Heart left ventricle (tissue), 16 donors: ENCODE data around the gene CUX1. TPM values are rescaled to one million over a fixed set of nuclear protein-coding genes. Genes with fewer than 3 reads are reported as not detected.

Experiments used
- ATAC-seq, 4 donors: fragments of 200-7000 bp; cut with Tn5 transposase; one replicate each; pipeline ENCODE4 v1.9.1; 2020 to 2022; ENCODE audit warnings: moderate library complexity in 4 of 4, mild to moderate bottlenecking in 3 of 4, moderate number of reproducible peaks in 1 of 4
- DNase-seq, 5 donors: peaks; one replicate each; pipeline ENCODE4 v3.0.0-alpha.2; 2020
- H3K27ac ChIP-seq, 12 donors: fragments of 200-600 bp; sonication (generic) in 4 of 12; one replicate each; pipeline versions ENCODE4 v1.5.0 to v1.8.0; 2016 to 2022; ENCODE audit warnings: mild to moderate bottlenecking in 2 of 12
- H3K27me3 ChIP-seq, 9 donors: fragments of 200-600 bp; sonication (generic) in 2 of 9; one replicate each; pipeline versions ENCODE4 v1.5.1 to v1.8.0; 2016 to 2022; ENCODE audit warnings: mild to moderate bottlenecking in 3 of 9
- H3K36me3 ChIP-seq, 9 donors: fragments of 200-600 bp; sonication (generic) in 2 of 9; one replicate each; pipeline versions ENCODE4 v1.5.0 to v1.8.0; 2018 to 2022; ENCODE audit warnings: mild to moderate bottlenecking in 2 of 9
- H3K4me1 ChIP-seq, 12 donors: fragments of 200-600 bp; sonication (generic) in 4 of 12; one replicate each; pipeline versions ENCODE4 v1.5.0 to v1.8.0; 2016 to 2022; ENCODE audit warnings: mild to moderate bottlenecking in 3 of 12
- H3K4me3 ChIP-seq, 12 donors: fragments of 200-600 bp; sonication (generic) in 4 of 12; one replicate each; pipeline versions ENCODE4 v1.5.0 to v1.8.0; 2017 to 2022; ENCODE audit warnings: mild to moderate bottlenecking in 9 of 12, moderate library complexity in 4 of 12
- H3K9me3 ChIP-seq, 12 donors: fragments of 200-600 bp; sonication (generic) in 4 of 12; one replicate each; pipeline versions ENCODE4 v1.5.0 to v1.8.0; 2016 to 2022; ENCODE audit warnings: mild to moderate bottlenecking in 1 of 12
- CTCF ChIP-seq, 12 donors: fragments of 200-600 bp; sonication (generic) in 4 of 12; IDR thresholded peaks; one replicate each; pipeline versions ENCODE4 v1.5.0 to v1.8.0; 2018 to 2022; ENCODE audit warnings: antibody characterized with exemption in 12 of 12, mild to moderate bottlenecking in 5 of 12
- POLR2A ChIP-seq, 2 donors: fragments of 450-650 bp; IDR thresholded peaks; one replicate each; pipeline ENCODE4 v1.6.1; 2017; ENCODE audit warnings: antibody characterized with exemption in 2 of 2, mild to moderate bottlenecking in 2 of 2, moderate library complexity in 2 of 2
- WGBS, 4 donors: extraction: QIAGEN DNeasy Blood & Tissue Kit in 2 of 4; methylation state at CpG; one replicate each; pipeline versions ENCODE4 v1.1.5 to v1.1.7; 2013 to 2018; 5-methylcytosine and 5-hydroxymethylcytosine counted together
- intact Hi-C, 10 donors: fragments of 100-400 bp; cut with DNase I; formaldehyde crosslinking; loops; one replicate each; pipeline versions ENCODE4 v1.11.1 to v1.14.2; 2022
- polyA plus RNA-seq, 2 donors: library from polyadenylated mRNA; stranded (reverse); fragments of 200-250 nt; gene quantifications; one replicate each; pipeline ENCODE4 v1.2.3, GENCODE V29; 2013
- total RNA-seq, 9 donors: library from RNA; depleted of rRNA in 2 of 9; stranded (reverse); fragments of >200 nt in 2 of 9; fragmentation: NEBNext Ultra II Directional in 3 of 9; extraction: Animal tissue kit (Norgen Biotek cat#: 25700) in 3 of 9; gene quantifications; one replicate each; pipeline versions ENCODE4 v1.1.0 to v1.2.4, GENCODE V29; 2016 to 2023
- donor health status: ischemic (EF 13 %, LVEDD 7.1; RV severe dilation, severe dysfunction).
- donor health status: healthy with polysubstance abuse.
- donor health status: DM: no; HTN: yes; CAD: no.
- donor health status: DM: no; HTN: no; CAD: no.
- donor health status: ischemic (EF 25% LVEDD 6.9; RV normal size, moderate dysfunction).
- donor health status: ischemic (EF 25% LVEDD 5.7; RV mildly dilated, moderate dysfunction).
- donor health status: healthy.
- donor health status: DM: yes; HTN: yes; CAD: no.
- donor health status: ischemic (EF 35%, LVEDD 5.7; RV mildly dilated, moderate dysfunction).
- donor health status: nonischemic (EF 11% LVEDD 7.7; RV severe dilation, severe dysfunction).
- donor health status: DM: yes; HTN: yes; CAD: no.
- donor health status: PGD.
- donor health status: ischemic (EF 29% LVEDD 5.4; RV normal size, mild dysfunction).
- donor health status: nonischemic (EF 23%, LVEDD 6.1; RV moderate dilation, normal function).

CUX1 gene
- total and polyA plus RNA-seq, 11 donors, result 51.9 to 173 (median 122) TPM

GRCh38 chr7:101898106-101898505, 80.7 kb downstream of the CUX1 start:
- no peak for DNase-seq
- intact Hi-C loops, result no loop called here
- WGBS, 4 donors, result 52 to 55% (median 53%) methylated on average over 10 of the region's 10 CpGs

GRCh38 chr7:101899616-101900015, 82.2 kb downstream of the CUX1 start:
- DNase-seq, result no peak
- peak overlapping the region in 9 of 12 donors; percentile 7 to 79 (median 59) for H3K27ac ChIP-seq
- no peak for ATAC-seq
- H3K4me3 ChIP-seq, result peak overlapping the region in 8 of 12 donors; percentile 2 to 38 (median 30)
- no peak for TF ChIP-seq CTCF (IDR thresholded peaks at IDR 0.05)
- no peak for TF ChIP-seq POLR2A (IDR thresholded peaks at IDR 0.05)
- H3K36me3 ChIP-seq, result no peaks in the 10 kb centered on the region
- intact Hi-C loops, result no loop called here
- peaks cover 0 to 70% (median 37%) of the 10 kb centered on the region in 12 donors for H3K4me1 ChIP-seq
- H3K9me3 ChIP-seq, result no peaks in the 10 kb centered on the region
- WGBS, 4 donors, result 65 to 72% (median 67%) methylated on average over 7 of the region's 7 CpGs
- no peaks in the 10 kb centered on the region for H3K27me3 ChIP-seq

More at GRCh38 chr7:101898106-101898505, 80.7 kb downstream of the CUX1 start:
- Histone ChIP-seq H3K36me3 (no peaks in the 10 kb centered on the region), H3K4me3 (no peak overlapping the region), H3K27me3 (no peaks in the 10 kb centered on the region), H3K27ac (peak overlapping the region in 10 of 12 donors; percentile 15 to 79 (median 34)), H3K4me1 (peaks cover 0 to 70% (median 39%) of the 10 kb centered on the region in 12 donors), H3K9me3 (no peaks in the 10 kb centered on the region)
- ATAC-seq, result no peak
- TF ChIP-seq POLR2A (IDR thresholded peaks at IDR 0.05) (no peak), CTCF (IDR thresholded peaks at IDR 0.05) (no peak)

- 52 to 71% (median 63%) methylated on average over 18 of the region's 18 CpGs for WGBS, 4 donors
- Histone ChIP-seq H3K9me3 (no peaks in the 10 kb centered on the region), H3K4me3 (peak overlapping the region in 8 of 12 donors; percentile 2 to 38 (median 30)), H3K27me3 (no peaks in the 10 kb centered on the region), H3K4me1 (peaks cover 0 to 75% (median 40%) of the 10 kb centered on the region in 12 donors), H3K36me3 (no peaks in the 10 kb centered on the region), H3K27ac (peak overlapping the region in 10 of 12 donors; percentile 7 to 79 (median 60))
- ATAC-seq (peak; percentile 69 to 86 (median 83)), DNase-seq (peak; percentile 69 to 89 (median 77))
- TF ChIP-seq POLR2A (IDR thresholded peaks at IDR 0.05), result no peak
- TF ChIP-seq CTCF (IDR thresholded peaks at IDR 0.05), result peak in 3 of 12 donors; percentile 11 to 16 (median 14)
- intact Hi-C loops, result no loop called here
These were observed 82.7 kb downstream of the CUX1 start for GRCh38 chr7:101900103-101900502.

GRCh38 chr7:101901661-101902491, 84.5 kb downstream of the CUX1 start:
- 50 to 59% (median 53%) methylated on average over 19 to 20 of the region's 20 CpGs for WGBS, 4 donors
- no peak for ATAC-seq
- Histone ChIP-seq H3K4me3 (no peak overlapping the region), H3K36me3 (no peaks in the 10 kb centered on the region), H3K4me1 (peaks cover 0 to 72% (median 34%) of the 10 kb centered on the region in 12 donors), H3K27me3 (no peaks in the 10 kb centered on the region), H3K9me3 (no peaks in the 10 kb centered on the region), H3K27ac (peak overlapping the region in 11 of 12 donors; percentile 5 to 79 (median 52))
- no peak for TF ChIP-seq POLR2A (IDR thresholded peaks at IDR 0.05)
- intact Hi-C loops, result no loop called here
- DNase-seq, result no peak
